ENCODE data around the gene KRTAP5-5.
"Not testable (repeated sequence)": the region's sequence is repeated elsewhere in the genome, so short reads cannot be mapped to it uniquely, and the experiment has no call there.

The KRTAP5-5 gene

GRCh38 chr11:1643146-1643690, 13.6 kb downstream of the KRTAP5-5 start:
- FAIRE-seq, result no peak

- FAIRE-seq, result no peak
Observed at GRCh38 chr11:1644601-1645356, 15.2 kb downstream of the KRTAP5-5 start.

GRCh38 chr11:1645357-1645821, 15.8 kb downstream of the KRTAP5-5 start:
- no peak for FAIRE-seq

- FAIRE-seq, result not testable (repeated sequence)
Observed at GRCh38 chr11:1646540-1646939, 17.0 kb downstream of the KRTAP5-5 start.

DNA sequence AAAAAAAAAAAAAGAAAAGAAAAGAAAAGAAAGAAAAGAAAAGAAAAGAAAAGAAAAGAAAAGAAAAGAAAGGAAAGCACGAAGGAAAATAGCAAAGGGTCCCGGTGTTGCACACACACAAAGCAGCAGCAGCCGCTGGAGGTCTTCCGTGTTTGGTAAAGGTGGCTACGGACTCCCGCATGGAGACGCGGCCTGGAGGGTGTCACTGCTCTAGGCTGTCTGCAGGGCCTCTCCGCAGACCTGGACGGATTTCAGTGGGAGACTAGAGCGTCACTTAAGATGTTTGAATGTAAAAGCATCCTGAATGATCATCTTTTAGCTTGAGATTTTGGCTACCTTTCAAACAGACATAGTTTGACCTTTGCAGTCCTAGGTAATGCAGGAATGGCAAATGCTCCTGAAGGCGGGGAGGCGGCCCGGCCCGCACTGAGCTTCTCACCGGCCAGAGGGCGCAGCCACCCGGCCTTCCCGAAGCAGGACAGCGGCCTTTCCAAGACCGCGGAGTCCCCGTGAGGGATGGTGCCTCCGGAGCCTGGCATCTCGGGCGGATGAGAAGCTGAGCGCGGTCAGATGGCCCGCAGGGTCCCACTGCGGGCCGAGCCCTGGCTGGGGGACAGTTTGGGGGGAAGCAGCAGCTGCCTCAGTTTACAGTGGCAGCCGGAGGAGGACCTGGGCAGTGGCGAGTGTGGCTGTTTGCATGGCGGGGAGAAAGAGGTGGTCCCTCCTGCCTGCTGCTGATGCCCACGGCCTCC, 18.5 kb downstream of the KRTAP5-5 start:
- no peak for FAIRE-seq

GRCh38 chr11:1648653-1649420, 19.3 kb downstream of the KRTAP5-5 start:
- FAIRE-seq, result no peak

DNA sequence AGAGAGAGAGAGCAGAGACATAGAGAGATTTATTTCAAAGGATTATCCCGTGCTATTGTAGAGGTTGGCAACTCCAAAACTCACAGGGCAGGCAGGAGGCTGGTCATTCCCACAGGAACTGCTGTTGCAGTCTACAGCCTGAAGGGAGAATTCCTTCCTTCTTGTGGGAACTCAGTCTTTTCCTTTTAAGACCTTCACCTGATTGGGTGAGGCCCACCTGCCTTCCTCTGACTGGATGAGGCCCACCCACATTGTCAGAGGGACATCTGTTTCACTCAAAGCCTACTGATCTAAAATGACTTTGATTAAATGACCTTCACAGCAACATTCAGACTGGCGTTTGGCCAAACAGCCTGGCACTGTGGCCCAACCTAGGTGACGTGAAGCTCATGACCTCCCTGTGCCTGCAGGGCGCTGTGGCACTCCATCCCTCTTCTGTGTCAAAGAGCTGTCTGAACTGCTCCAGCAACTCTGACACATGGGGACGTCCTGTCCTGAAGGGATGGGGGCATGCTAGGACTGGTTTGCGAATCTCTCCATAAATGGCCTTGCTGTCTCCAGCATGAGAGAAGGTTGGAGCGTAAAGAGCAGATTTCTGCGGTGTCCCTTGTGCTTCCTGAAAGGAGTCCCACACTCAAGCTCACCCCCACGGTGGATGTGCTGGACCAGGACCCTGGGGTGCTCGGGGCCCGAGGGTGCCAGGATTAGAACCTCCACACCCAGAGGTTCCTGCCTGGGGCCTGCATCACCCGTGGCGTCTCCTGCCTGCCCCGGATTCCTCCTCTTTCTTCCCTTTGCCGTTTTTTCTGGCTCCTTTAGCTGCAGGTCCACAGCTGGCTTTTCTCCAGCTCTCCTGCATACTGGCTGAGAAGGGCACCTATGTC, 20.7 kb downstream of the KRTAP5-5 start:
- FAIRE-seq, result no peak

DNA sequence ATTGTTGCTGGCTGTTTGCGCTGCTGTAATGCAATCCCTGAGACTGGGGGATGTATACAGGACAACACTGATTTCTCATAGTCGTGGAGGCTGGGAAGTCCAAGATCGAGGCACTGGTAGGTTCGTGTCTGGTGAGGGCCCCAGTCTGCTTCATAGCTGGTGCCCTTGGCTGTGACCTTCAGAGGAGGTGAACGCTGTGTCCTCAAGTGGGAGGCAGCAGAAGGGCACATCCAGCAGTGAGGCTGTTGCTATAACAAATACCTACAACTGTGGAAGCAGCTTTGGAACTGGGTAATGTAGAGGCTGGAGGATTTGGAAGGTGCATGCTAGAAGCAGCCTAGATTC, 21.3 kb downstream of the KRTAP5-5 start:
- no peak for FAIRE-seq

GRCh38 chr11:1651411-1651980, 21.9 kb downstream of the KRTAP5-5 start:
- FAIRE-seq, result no peak

GRCh38 chr11:1652026-1652425, 22.5 kb downstream of the KRTAP5-5 start:
- FAIRE-seq, result no peak

- FAIRE-seq, result no peak
Observed at GRCh38 chr11:1652442-1652770, 22.8 kb downstream of the KRTAP5-5 start.

GRCh38 chr11:1652771-1653540, 23.4 kb downstream of the KRTAP5-5 start:
- no peak for FAIRE-seq

- no peak for FAIRE-seq
Observed at GRCh38 chr11:1653541-1654387, 24.2 kb downstream of the KRTAP5-5 start.

- FAIRE-seq, result no peak
Observed at GRCh38 chr11:1654388-1655167, 25.0 kb downstream of the KRTAP5-5 start.

DNA sequence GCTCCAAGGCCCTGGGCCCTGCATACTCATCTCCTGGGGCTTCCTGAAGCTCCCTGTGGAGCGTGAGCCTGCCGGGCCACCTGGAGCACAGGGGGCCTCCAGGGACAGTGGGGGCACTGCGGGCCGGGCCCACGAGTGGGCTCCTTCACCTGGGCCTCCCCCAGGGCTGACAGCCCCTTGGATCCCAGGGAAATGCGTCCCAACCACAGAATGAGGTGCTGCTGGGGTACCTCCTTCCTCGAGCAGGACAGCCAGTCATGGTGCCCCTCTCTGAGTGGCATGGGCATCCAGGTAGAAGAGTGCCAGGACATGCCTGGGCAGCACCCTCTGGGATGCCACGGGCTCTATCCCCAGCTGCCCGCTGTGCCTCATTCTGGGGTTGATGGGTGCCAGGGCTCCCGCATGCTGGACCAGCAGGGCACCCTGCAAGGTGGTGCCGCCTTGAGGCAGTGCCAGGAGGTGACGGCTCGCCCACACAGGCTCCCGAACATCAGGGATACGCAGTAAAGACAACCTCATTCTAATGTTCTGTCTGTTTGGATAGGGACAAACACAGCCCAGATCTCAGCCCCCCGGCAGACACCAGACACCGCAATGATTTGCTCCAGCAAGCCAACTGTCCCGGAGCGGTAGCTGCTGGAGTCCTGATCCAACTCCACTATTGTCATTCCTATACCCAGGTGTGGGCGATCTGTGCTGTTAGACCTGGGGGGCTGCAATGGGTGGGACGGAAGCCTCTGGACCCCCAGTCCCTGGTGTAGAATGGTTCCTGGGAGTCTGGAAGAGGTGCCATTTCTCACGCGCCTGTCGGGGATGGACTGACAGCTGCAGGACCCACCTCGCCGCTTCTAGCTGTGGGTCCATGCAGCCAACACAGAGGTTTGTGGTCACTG, 25.8 kb downstream of the KRTAP5-5 start:
- no peak for FAIRE-seq

DNA sequence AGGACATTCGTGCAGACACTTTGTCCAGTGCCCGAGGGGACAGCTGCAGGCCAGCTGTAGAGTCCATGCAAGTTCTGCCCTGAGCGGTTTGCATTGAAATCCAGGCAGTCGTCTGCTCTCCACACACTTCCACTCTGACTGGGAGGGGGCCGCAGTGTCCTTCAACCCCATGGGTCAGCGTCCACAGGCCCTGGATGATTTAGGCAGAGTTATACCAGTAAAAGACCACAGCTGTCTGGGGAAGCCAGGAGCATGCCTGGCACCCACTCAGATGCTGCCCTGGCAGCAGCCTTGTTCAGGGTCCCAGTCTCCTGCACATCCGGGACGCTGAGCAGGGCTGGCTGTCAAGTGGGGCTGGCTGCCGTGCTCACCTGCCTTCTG, 26.5 kb downstream of the KRTAP5-5 start:
- FAIRE-seq, result no peak

DNA sequence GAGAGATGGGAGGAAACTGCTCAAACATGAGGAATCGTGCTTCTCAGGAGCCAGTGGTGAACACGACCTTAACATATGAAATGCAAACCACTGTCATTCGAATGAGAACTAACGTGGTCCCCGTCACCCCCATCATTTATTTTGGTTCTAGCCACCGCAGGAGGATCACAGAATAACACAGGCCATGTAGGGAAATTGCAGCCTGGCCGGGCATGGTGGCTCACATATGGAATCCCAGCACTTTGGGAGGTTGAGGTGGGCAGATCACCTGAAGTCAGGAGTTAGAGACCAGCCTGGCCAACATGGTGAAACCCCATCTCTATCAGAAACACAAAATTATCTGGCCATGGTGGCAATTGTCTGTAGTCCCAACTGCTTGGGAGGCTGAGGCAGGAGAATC, 27.1 kb downstream of the KRTAP5-5 start:
- FAIRE-seq, result no peak

GRCh38 chr11:1659506-1659905, 29.9 kb downstream of the KRTAP5-5 start:
- FAIRE-seq, result no peak

Measured in islet of Langerhans (tissue), 1 donor.